Neural cell (in vitro differentiated cells): ENCODE results near the gene NHERF2.

Experiments used
- CTCF ChIP-seq: fragments of 450-650 bp; IDR thresholded peaks from 2 replicates; pipeline ENCODE4 v1.5.1; 2014; ENCODE audit warnings: antibody characterized with exemption, mild to moderate bottlenecking, moderate library complexity; ENCODE audit not compliant: poor library complexity, severe bottlenecking
- POLR2AphosphoS5 ChIP-seq: IDR thresholded peaks from 2 replicates; pipeline ENCODE4 v1.6.1; 2012
- RAD21 ChIP-seq: fragments of 450-650 bp; conservative IDR thresholded peaks from 2 replicates; pipeline ENCODE4 v1.6.1; 2014; ENCODE audit warnings: antibody characterized with exemption, mild to moderate bottlenecking, moderate library complexity
- SMC3 ChIP-seq: fragments of 450-650 bp; conservative IDR thresholded peaks from 2 replicates; pipeline ENCODE4 v1.6.1; 2014; ENCODE audit warnings: antibody characterized with exemption, mild to moderate bottlenecking, moderate library complexity; ENCODE audit not compliant: poor library complexity
- TF ChIP-seq, protein P1 (sequence below): IDR thresholded peaks from 2 replicates; pipeline ENCODE4 v1.6.1; 2012; ENCODE audit warnings: borderline replicate concordance

GRCh38 chr16:2019518-2019920 is 7.2 kb upstream of the NHERF2 start, which contains the start of gene NPW:
- TF ChIP-seq CTCF (no peak), POLR2AphosphoS5 (no peak), RAD21 (no peak), SMC3 (no peak)
- TF ChIP-seq, protein P1, sequence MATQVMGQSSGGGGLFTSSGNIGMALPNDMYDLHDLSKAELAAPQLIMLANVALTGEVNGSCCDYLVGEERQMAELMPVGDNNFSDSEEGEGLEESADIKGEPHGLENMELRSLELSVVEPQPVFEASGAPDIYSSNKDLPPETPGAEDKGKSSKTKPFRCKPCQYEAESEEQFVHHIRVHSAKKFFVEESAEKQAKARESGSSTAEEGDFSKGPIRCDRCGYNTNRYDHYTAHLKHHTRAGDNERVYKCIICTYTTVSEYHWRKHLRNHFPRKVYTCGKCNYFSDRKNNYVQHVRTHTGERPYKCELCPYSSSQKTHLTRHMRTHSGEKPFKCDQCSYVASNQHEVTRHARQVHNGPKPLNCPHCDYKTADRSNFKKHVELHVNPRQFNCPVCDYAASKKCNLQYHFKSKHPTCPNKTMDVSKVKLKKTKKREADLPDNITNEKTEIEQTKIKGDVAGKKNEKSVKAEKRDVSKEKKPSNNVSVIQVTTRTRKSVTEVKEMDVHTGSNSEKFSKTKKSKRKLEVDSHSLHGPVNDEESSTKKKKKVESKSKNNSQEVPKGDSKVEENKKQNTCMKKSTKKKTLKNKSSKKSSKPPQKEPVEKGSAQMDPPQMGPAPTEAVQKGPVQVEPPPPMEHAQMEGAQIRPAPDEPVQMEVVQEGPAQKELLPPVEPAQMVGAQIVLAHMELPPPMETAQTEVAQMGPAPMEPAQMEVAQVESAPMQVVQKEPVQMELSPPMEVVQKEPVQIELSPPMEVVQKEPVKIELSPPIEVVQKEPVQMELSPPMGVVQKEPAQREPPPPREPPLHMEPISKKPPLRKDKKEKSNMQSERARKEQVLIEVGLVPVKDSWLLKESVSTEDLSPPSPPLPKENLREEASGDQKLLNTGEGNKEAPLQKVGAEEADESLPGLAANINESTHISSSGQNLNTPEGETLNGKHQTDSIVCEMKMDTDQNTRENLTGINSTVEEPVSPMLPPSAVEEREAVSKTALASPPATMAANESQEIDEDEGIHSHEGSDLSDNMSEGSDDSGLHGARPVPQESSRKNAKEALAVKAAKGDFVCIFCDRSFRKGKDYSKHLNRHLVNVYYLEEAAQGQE, result no peak
